Measurements from ENCODE around the gene CPEB3.
"Not testable (repeated sequence)": the region's sequence is repeated elsewhere in the genome, so short reads cannot be mapped to it uniquely, and the experiment has no call there.

CPEB3 gene

DNA sequence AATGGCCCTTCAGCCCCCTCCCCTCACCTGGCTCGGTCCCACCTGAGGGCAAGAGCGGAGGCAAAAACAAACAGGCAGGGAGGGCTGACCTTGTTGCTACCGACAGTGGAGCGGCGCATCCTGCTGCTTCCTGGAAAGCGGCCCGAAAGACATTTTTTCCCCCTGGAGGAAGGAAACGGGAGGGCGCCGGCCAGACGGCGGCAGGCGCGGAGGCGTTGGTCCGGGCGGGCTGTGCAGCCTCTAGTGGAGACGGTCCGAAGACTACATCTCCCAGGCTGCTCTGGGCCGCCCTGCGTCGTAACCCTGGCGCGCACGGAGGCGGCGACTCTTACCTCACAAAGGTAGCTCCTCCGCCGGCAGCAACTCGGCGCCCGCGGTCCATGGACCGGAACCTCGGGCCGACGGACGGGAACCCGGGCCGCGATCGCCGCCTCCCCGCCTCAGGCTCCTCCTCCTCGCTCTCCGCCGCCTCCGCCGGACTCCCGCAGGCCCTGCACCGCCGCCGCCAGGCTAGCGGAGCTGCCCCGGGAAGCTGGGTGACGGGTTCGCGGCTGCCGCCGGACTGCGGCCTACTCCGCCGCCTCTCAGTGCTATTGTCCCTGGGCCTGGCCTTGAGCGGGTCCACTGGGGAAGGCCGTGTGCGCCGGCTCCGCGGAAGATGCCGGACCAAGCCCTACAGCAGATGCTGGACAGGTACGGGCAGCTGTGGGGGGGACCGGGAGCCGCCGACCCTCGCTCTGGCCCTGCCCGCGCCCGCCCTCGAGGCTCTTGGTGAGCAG lies at the start of gene CPEB3, which contains the start of gene MARCHF5:
TSS of gene CPEB3 (minus strand) at position 242 of the 779 bp plus-strand sequence. CDS start 50,728 bp downstream, outside the sequence.
TSS of gene MARCHF5 (plus strand) at position 331 of the 779 bp plus-strand sequence. CDS start at position 659, 328 bp downstream.
- peak; percentile 96 for DNase-seq

DNA sequence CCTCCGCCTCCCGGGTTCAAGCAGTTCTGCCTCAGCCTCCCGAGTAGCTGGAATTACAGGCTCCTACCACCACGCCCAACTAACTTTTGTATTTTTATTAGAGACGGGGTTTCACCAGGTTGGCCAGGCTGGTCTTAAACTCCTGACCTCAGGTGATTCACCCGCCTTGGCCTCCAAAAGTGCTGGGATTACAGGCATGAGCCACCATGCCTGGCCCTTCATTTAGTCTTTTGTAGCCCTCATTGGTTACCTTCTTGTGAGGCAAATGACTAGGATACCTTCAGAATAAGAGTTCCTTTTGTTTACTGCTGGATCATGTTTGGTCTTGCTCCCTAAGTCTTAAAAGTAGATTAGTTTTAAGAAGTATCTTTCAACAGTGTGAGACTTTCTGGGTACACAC lies 39.0 kb upstream of the CPEB3 start:
- DNase-seq = not testable (repeated sequence)

DNA sequence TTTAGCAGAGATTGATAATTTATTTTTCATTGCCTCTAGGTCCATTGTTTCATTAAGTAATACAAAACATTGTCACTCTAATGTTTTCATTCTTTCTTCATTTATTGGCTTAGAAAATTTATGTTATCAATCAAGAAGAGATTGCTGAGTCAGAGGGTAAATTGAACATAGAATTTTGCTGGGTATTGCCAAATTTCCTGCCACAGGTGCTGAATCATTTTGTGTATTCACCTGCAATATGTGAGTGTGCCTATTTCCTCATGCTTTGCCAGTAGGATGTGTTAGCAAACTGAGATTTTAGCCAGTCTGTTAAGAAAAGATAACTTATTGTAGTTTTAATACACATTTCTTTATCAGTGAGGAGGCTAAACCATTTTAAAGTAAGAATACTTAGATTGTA lies 38.1 kb upstream of the CPEB3 start:
- no peak for DNase-seq

DNA sequence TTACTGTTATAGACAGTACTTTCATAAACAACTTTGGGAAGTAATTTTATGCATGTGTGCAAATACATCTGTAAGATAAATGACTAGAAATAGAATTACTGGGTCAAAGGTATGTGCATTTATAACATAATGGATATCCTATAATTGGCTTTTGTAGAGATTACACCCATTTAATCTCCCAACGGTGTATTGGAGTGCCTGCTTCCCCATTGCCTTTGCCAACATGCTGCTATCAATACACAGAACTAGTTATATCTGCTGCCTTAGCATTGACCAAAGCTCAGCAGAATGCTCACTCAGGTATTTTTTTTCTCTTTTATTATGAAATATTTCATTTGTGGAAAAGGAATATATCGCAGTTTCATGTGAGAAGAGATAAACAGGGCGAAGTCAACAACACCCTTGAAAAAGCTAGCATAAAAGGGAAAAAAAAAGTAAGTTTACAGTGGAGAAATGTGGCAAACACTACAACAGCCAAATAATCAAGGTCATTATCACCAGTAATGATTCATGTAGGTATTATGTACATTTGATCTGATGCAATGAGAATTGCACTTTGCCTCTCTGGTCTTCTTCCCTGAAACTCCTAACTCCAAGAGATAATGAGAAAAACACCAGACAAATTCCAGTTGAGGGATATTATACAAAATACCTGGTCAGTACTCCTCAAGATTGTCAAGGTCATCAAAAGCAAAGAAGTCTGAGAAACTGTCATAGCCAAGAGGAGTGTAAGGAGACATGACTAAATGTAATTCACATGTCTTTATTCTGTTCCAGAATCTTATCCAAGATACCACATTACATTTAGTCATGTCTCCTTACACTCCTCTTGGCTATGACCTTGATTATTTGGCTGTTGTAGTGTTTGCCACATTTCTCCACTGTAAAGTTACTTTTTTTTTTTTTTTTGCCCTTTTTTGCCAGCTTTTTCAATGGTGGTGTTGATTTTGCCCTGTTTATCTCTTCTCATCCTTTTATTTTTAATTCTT lies 36.9 kb upstream of the CPEB3 start:
- peak; percentile 72 for DNase-seq

DNA sequence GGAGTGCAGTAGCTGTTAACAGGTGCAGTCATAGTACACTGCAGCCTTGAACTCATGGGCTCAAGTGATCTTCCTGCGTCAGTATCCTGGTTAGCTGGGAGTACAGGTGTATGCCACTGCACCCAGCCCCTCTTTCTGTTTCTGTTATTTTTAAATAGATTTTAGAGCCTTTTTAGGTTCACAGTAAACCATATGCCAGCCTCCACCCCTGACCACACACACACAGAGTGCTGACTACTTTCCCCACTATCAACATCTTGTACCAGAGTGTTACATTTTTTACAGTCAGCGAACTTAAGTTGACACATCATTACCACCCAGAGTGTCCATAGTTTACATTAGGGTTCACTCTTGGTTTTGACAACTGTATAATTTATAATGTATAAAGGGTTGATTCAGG lies 32.2 kb upstream of the CPEB3 start:
- DNase-seq = no peak

DNA sequence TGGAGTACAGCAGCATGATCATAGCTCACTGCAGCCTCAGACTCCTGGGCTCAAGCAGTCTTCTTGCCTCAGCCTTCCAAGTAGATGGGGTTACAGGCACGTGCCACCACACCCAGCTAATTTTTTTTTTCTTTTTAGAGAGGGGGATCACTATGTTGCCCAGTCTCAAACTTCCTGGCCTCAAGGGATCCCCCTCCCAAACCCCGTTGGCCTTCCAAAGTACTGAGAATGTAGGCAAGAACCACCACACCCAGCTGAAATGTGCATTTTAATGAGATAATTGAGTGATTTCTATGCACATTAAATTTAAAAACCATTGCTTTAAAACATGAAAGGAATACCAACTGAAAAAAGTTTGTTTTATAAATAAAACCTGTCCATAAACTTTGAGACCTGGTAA lies 25.7 kb upstream of the CPEB3 start:
- no peak for DNase-seq

DNA sequence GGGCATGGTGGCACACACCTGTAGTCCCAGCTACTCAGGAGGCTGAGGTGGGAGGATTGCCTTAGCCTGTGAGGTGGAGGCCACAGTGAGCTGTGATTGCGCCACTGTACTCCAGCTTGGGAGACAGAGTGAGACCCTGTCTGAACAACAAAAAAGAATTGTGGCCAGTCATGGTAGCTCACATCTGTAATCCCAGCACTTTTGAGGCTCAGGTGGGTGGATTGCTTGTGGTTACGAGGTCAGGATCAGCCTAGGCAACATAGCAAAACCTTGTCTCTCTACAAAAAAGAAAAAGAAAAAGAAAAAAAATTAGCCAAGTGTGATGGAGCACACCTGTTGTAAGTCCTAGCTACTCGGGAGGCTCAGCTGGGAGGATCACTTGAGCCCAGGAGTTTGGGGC lies 22.9 kb upstream of the CPEB3 start:
- DNase-seq = no peak

DNA sequence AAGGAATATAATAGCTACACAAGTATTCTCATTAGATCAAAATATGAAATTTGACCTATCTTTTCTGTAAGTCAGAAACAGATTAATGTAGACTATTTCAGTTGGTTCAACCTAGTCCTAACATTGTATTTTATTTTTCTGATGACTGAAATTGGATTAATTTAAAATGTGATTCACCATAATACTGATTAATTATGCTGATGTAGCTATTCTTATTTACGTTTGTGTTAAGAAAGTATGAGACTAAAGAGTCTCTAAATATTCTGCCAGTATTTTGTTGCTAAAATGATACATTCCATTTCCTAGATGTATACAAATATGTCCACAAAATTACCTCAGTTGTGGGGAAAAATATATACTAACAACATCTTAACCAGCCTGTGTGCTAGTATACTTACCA lies 18.4 kb upstream of the CPEB3 start:
- DNase-seq = no peak

DNA sequence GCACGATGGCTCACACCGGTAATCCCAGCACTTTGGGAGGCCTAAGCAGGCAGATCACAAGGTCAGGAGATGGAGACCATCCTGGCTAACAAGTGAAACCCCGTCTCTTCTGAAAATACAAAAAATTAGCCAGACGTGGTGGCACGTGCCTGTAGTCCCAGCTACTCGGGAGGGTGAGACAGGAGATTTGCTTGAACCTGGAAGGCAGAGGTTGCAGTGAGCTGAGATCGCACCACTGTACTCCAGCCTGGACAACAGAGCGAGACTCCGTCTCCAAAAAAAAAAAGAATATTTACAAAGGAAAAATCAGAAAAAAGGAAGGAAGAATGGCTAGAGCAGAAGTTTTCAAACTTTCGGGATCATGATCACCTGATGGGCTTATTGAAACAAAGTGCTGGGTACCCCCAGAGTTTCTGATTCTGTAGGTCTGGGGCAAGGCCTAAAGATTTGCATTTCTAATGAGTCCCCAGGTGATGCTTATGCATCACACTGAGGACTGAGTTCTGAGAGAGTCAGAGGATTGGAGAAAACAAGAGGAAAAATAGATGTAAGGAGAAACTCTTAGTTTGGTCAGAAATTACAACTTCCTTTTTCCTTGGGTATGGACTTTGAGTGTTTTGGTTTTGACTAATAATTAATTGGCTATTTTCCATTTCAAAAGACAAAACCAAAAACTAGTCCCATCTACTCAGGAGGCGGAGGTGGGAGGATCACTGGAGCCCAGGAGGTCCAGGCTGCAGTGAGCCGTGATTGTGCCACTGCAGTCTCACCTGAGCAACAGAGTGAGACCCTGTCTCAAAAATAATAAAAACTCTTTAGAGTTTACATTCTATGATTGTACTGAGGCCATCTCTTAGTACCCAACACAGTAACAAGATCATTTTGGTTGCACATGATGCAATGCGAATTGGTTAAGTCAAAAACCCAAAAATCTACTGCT lies 14.5 kb upstream of the CPEB3 start:
- no peak for DNase-seq

DNA sequence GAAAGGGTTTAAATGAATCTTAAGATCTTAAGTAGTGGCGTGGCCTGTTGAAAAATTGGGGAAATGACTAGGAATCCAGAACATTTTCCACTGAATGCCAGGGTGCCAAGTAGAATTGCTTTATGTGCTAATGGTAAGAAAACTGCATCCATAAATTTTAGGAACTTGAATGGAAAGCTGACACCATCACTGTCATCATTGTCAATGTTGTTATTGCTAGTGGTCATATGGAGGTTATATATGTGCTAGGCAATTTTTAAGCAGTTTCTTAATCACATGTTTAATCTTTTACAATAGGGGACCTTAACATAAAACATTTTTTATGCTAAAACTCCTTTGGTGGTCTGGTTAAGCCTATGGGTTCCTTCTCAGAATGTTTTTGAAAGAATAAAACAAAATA lies 13.2 kb upstream of the CPEB3 start:
- no peak for DNase-seq

DNA sequence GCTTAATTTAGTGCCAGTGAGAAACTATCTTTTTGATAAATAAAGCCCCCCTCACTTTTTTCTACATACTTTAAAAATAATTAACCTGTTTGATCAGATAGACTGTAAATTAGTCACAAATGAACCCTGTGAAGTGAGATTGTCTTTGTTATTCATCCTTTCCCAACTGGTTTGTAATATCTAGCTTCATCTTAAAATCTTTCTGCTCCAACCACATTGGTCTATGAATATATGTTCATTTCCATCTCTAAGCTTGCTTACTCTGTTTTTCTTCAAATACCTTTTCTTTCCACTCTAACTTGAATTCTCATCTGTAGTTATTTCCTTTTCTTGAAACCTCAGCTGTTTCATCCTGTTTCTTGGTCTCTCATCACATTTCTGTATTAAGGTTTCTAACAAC lies 12.2 kb upstream of the CPEB3 start:
- no peak for DNase-seq

DNA sequence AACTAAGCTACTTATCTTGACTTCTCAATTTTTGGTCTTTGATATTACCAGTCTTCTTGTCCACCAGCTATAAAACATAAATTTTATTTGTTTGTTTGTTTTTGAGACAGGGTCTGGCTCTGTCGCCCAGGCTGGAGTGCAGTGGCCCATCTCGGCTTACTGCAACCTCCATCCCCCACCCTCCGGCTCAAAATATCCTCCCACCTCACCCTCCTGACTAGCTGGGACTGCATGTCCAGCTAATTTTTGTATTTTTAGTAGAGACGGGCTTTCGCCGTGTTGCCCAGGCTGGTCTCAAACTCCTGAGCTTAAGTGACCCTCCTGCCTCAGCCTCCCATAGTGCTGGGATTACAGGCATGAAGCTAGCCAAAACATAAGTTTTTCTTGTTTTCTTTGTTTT lies 7.6 kb upstream of the CPEB3 start:
- DNase-seq = no peak

DNA sequence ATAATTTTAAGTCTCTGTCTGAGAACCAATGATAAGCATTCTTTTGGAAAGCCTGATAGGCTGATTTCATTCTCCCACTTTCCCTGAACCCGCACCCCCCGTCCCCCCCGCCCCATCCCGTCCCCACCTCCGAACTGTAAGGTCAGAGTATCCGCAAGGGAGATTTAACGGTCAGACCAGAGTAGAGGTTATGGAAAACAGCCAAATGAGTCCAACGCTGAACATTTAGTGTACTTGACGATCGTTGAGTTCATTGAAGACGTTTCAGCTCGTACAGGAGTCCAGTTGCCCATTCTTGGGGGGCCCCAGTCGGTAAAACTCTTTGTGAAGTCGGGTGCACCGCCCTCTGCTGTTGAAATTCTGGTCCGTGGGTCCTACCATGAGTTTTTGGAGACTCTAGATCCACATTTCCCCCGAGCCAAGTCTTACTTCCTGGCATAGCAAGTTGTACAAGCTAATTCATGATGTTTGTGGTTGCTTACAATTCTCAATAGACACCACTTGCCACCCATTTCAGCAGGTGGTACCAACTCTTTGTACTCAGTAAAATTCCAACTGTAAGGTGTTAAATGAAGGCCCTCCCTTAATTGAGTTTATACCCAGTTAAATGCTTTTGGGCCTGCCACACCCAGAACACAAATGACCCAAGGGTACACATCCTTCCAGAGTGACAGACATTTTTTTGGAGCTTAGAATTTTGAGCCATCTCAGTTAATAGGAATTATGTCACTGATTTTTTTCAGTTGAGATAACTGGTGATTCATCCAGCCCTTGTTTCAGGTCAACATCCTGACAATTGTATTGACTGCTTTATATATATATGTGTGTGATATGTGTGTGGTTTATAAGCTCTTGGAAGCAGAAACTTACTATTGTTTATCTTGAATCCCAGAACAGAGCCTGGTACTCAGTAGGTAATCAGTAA lies 1.3 kb upstream of the CPEB3 start:
- peak; percentile 48 for DNase-seq

DNA sequence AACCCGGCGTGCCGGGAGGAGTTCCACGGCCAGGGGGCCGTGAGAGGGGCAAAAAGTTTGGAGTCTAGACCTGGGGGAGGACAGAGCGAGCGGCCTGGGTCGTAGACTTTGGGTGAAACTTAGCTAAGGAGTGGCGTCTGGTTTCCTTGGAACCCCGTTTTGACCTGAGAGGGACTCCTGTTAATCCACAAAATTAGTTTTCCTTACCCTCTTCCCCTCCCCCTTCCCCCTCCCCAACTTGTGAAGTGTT lies 663 bp upstream of the CPEB3 start:
- DNase-seq = no peak

DNA sequence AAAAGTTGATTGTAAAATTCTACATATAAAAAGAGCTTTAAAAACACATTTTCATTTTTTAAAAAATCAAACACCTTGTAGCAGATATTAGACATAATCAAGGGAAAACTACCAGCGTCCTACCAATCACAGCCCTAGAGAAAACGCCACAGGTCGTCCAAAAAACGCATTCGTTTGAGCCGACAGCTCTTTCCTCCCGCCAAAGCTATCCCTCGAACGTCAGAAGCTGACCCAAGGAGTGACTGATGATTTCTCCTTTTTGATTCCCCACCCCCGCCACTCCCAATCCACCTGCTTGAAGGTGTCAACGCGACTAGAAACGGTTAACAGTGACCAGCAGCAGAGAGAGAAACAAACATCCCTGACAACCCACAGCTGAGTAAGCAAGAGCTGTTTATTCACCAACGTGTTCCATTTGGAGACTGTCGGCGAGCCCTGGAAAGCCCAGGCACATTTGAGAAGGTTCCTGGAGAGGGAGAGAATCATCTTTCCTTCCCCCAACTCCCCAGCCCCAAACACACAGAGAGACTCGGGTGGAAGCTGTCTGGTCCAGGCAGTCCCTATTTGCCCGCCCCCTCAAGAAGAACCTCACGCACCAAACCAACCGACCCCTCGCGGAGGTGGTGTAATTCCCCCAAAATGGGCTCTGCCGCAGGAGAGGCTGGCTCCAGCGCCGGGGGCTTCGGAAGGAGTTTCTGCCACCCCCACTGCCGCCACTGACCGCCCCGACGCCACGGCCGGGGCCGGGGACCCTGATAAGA lies 622 bp downstream of the CPEB3 start:
- DNase-seq = peak; percentile 66

DNA sequence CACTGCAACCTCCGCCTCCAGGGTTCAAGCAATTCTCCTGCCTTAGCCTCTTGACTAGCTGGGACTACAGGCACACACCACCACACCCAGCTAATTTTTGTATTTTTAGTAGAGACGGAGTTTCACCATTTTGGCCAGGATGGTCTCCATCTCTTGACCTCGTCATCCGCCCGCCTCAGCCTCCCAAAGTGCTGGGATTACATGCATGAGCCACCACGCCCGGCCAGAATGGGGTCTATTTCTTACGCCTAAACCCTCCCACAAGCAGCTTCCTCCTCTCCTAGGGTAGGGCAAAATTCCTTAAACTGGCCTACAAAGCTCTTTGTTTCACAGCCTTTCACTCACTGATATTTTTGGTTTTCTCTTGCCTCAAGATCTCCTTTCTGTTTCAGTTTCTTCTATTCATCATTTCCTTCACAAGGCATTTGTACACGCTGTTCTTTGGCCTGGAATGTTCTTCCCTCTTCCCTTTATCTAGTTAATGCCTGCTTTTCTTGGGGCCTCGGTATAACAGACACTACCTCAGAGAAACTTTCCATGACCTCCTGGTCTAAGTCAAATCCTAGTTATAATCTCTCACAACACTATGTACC lies 6.7 kb downstream of the CPEB3 start:
- no peak for DNase-seq

DNA sequence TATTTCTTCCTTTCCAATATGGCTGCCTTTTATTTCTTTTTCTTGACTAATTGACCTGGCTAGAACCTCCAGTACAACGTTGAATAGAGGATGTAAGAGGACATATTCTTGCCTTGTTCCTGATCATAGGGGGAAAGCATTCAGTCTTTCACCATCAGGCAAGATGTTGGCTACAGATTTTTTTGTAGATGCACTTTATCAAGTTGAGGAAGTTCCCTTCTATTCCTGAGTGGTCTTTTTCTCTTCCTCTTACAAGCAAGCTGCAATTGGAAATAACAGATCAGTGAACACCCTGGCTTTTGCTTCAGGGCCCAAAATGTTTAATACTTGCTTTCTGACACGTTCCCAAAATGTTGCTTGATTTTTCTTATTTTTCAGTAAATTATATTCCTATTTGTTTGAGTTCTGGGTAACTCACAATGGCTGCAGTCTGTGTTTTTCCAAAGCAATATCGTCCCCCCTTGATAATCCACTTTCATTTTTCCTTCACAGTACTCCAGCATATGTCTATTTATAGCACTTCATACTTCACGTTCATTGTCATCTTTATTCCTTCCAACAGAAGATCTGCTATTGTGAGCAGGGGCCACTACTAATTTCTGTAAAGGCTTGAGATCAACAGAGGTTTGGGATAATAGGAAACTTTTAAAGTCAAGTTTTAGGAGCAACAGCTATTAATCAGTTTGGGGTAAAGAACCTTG lies 11.7 kb downstream of the CPEB3 start:
- no peak for DNase-seq

DNA sequence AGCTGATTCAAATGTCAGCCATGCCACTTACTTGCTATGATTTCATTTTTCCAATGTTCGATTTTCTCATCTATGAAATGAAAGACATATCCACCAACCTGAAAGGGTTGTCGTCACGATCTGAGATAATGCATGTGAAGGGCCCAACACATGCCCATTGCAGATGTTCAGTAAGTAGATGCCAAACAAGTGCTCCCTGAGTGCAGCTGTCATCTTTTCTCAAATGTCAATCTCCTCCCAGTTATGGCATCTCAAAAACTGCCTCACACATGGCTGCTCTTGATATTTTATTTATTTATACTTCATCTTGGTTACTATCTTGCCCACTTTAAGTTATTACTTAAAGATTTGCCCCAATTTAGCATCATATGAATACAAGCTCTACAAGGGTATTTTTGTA lies 16.8 kb downstream of the CPEB3 start:
- no peak for DNase-seq

DNA sequence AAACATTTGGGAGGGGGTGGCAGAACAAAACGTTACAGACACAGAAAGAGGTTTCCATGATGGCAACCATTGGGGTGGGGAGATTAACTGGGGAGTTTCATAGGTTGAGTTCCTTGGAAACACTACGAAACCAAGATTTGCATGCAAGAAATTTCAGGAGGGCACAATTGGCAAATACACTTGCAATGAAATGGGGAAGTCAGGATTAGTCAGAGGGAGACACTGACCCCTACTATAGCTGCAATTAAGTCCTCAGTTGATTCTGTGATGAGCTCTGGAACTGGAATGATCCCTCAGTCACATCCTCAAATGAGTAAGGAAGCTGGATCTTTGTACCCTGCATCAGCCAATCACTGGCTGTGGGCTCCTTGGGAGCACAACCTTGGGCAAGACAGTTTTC lies 22.1 kb downstream of the CPEB3 start:
- no peak for DNase-seq

DNA sequence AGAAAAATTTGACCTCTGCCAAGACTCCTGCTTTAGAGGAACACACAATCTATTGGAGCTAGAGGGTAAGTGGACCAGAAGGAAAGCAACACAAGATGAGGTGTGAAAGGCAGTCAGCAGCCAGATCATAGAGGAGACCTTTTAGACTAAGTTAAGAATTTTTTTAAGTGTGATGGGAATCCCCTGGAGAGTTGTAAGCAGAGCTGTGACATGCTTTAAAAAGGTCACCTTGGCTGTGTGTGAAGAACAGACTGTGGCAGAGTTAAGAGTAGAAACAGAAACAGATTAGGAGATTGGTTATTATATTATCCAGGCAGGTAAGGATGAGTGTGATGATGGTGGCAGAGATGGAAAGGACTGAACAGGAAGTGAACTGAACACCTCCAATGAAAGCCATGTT lies 23.5 kb downstream of the CPEB3 start:
- DNase-seq = peak; percentile 9

All from NCI-H82 (cell line).